Measurements from ENCODE around the gene CARNS1.
"Not testable (repeated sequence)": the region's sequence is repeated elsewhere in the genome, so short reads cannot be mapped to it uniquely, and the experiment has no call there.

The CARNS1 gene

GRCh38 chr11:67423891-67424613, 8.6 kb downstream of the CARNS1 start:
- no peak for DNase-seq (ENCODE audit: extremely low read depth, low read depth)
- no peak overlapping the region for H3K4me3 ChIP-seq (replicated peaks; ENCODE audit: low read depth, low read length)
- TF ChIP-seq CTCF (IDR thresholded peaks at IDR 0.05; ENCODE audit: low read depth, low read length, missing control alignments): no peak

- not testable (repeated sequence) for DNase-seq (ENCODE audit: extremely low read depth, low read depth)
- peak overlapping the region; percentile 66 for H3K4me3 ChIP-seq (replicated peaks; ENCODE audit: low read depth, low read length)
Measured at GRCh38 chr11:67427364-67427859, 11.9 kb downstream of the CARNS1 start.

- no peak for TF ChIP-seq CTCF (IDR thresholded peaks at IDR 0.05; ENCODE audit: low read depth, low read length, missing control alignments)
- peak within 1 kb of the TSS; percentile 66 for H3K4me3 ChIP-seq (replicated peaks; ENCODE audit: low read depth, low read length)
- DNase-seq (ENCODE audit: extremely low read depth, low read depth): peak; percentile 89
Measured at GRCh38 chr11:67428052-67429001, 12.8 kb downstream of the CARNS1 start, which contains the start of gene RPS6KB2. Gene RPS6KB2, plus strand, starts transcription at chr11:67428494. Its CDS starts 52 bp downstream, at chr11:67428546.

GRCh38 chr11:67429038-67429668, 13.7 kb downstream of the CARNS1 start:
- H3K4me3 ChIP-seq (replicated peaks; ENCODE audit: low read depth, low read length): peak overlapping the region; percentile 66
- no peak for TF ChIP-seq CTCF (IDR thresholded peaks at IDR 0.05; ENCODE audit: low read depth, low read length, missing control alignments)
- no peak for DNase-seq (ENCODE audit: extremely low read depth, low read depth)

GRCh38 chr11:67429722-67430121, 14.2 kb downstream of the CARNS1 start:
- no peak for DNase-seq (ENCODE audit: extremely low read depth, low read depth)
- peak overlapping the region; percentile 66 for H3K4me3 ChIP-seq (replicated peaks; ENCODE audit: low read depth, low read length)
- no peak for TF ChIP-seq CTCF (IDR thresholded peaks at IDR 0.05; ENCODE audit: low read depth, low read length, missing control alignments)

- no peak for DNase-seq (ENCODE audit: extremely low read depth, low read depth)
- no peak overlapping the region for H3K4me3 ChIP-seq (replicated peaks; ENCODE audit: low read depth, low read length)
- no peak for TF ChIP-seq CTCF (IDR thresholded peaks at IDR 0.05; ENCODE audit: low read depth, low read length, missing control alignments)
Measured at GRCh38 chr11:67431346-67432249, 16.1 kb downstream of the CARNS1 start.

All from HFF-Myc (cell line).